Mucosa of descending colon (tissue), 3 donors: ENCODE results near the gene BRI3. TPM values are rescaled to one million over a fixed set of nuclear protein-coding genes. Genes with fewer than 3 reads are reported as not detected.
"Not testable (repeated sequence)": the region's sequence is repeated elsewhere in the genome, so short reads cannot be mapped to it uniquely, and the experiment has no call there.

Source experiments
- ATAC-seq: fragments of 200-7000 bp; cut with Tn5 transposase; one replicate; pipeline ENCODE4 v1.9.1; 2020; ENCODE audit warnings: mild to moderate bottlenecking, moderate library complexity
- DNase-seq, 3 donors: peaks; one replicate each; pipeline ENCODE4 v3.0.0-alpha.2; 2020
- H3K36me3 ChIP-seq: fragments of 200-600 bp; one replicate; pipeline ENCODE4 v1.8.0; 2021; ENCODE audit warnings: low read depth, mild to moderate bottlenecking
- H3K4me1 ChIP-seq: fragments of 200-600 bp; one replicate; pipeline ENCODE4 v1.8.0; 2021; ENCODE audit warnings: low read depth, mild to moderate bottlenecking
- H3K4me3 ChIP-seq: fragments of 200-600 bp; one replicate; pipeline ENCODE4 v1.8.0; 2021; ENCODE audit warnings: mild to moderate bottlenecking
- H3K9me3 ChIP-seq: fragments of 200-600 bp; one replicate; pipeline ENCODE4 v1.8.0; 2021; ENCODE audit warnings: mild to moderate bottlenecking
- intact Hi-C, 2 donors: fragments of 100-400 bp; cut with DNase I in 1 of 2; cut with micrococcal nuclease in 1 of 2; formaldehyde crosslinking; loops; one replicate each; pipeline versions ENCODE4 v1.11.0 to v1.11.1; 2022; cut with DNase I, micrococcal nuclease
- total RNA-seq, 3 donors: library from RNA; stranded (reverse); fragmentation: NEBNext Ultra II Directional in 2 of 3; extraction: Animal tissue kit (Norgen Biotek cat#: 25700) in 2 of 3; gene quantifications; one replicate each; pipeline versions ENCODE4 v1.2.1 to v1.2.4, GENCODE V29; 2021 to 2023
- TF ChIP-seq, protein P1 (sequence below): fragments of 200-600 bp; IDR thresholded peaks from one replicate; pipeline ENCODE4 v1.8.0; 2022; ENCODE audit warnings: antibody characterized with exemption, mild to moderate bottlenecking
- donor health status: DM: no; HTN: no; CAD: no; lungs with moderate emphysema.
- donor health status: DM: no; HTN: no; CAD: no.
- donor health status: DM: no; HTN: yes; CAD: no.

BRI3 gene
- total RNA-seq, 3 donors from 2014 or later: 186 to 205 (median 202) TPM

DNA sequence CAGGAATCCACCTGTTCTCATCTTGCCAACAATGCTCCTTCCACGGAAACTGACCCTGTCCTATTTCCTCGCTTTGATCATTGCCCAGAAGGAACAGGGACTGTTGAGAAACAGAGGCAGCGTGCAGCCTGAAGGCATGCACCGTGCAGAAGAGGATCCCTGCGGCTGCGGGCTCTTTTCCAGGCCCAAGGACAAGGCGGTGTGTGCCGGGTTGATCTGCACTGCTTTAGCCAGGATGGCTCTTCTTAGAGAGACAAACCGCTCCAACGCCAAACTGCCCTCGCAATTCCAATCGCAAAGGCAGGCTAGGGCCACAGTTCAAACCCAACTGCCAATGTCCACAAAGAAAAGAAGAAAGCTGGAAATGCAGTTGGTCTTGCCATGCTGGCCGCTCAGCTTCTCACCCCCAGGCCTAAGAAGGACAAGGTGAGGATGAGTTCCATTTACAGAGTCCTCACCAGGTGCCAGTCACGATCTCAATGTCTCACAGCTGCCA lies 26.5 kb downstream of the BRI3 start:
- H3K36me3 ChIP-seq: peaks cover 5% of the 10 kb centered on the region
- peak in 2 of 3 donors; percentile 10 to 32 for DNase-seq

DNA sequence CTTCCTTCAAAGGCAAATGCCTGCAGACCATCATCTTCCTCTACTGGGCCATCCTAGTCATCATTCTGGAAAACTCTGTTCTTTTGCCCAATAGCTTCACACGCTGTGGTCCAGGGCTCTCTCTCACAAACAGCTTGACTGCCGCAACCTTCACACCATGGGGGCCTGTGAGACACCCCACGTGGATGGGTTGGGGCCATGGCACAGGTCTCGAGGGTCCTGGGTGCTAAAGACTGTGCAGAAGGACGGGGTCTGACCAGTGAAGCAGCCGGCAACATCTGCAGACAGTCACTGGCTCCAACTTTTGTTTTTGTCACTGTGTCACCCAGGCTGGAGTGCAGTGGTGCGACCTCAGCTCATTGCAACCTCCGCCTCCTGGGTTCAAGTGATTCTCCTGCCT lies 28.1 kb downstream of the BRI3 start:
- intact Hi-C loops: no loop called here
- no peaks in the 10 kb centered on the region for H3K4me1 ChIP-seq
- no peak for ATAC-seq
- peak in 2 of 3 donors; percentile 12 to 22 for DNase-seq
- peaks cover 5% of the 10 kb centered on the region for H3K36me3 ChIP-seq
- TF ChIP-seq, protein P1, sequence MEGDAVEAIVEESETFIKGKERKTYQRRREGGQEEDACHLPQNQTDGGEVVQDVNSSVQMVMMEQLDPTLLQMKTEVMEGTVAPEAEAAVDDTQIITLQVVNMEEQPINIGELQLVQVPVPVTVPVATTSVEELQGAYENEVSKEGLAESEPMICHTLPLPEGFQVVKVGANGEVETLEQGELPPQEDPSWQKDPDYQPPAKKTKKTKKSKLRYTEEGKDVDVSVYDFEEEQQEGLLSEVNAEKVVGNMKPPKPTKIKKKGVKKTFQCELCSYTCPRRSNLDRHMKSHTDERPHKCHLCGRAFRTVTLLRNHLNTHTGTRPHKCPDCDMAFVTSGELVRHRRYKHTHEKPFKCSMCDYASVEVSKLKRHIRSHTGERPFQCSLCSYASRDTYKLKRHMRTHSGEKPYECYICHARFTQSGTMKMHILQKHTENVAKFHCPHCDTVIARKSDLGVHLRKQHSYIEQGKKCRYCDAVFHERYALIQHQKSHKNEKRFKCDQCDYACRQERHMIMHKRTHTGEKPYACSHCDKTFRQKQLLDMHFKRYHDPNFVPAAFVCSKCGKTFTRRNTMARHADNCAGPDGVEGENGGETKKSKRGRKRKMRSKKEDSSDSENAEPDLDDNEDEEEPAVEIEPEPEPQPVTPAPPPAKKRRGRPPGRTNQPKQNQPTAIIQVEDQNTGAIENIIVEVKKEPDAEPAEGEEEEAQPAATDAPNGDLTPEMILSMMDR: no peak
- no peak overlapping the region for H3K4me3 ChIP-seq
- H3K9me3 ChIP-seq: no peaks in the 10 kb centered on the region

More for the DNA sequence above, 26.5 kb downstream of the BRI3 start:
- no peak for ATAC-seq
- Histone ChIP-seq H3K4me1 (no peaks in the 10 kb centered on the region), H3K4me3 (no peak overlapping the region), H3K9me3 (no peaks in the 10 kb centered on the region)
- TF ChIP-seq, protein P1: no peak
- intact Hi-C loops: no loop called here

DNA sequence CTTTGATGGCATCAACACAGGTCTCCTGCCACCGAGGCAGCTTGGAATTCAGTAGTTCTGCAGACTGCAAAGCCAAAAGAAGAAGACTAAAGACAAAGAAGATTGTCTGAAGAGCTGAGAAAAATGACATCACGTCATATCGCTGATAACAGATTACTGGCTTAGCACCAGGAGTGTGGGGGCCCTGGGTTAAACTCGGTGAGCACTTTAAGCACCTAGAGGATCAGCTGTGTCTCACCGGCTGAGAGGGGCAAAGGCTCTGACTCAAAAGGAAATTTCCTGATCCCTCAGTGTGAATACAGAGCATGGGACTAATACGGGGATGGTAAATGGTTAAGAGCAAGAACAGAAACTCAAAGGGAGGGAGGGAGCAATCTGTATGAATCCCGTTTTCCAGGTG lies 30.7 kb downstream of the BRI3 start:
- DNase-seq: no peak
- Histone ChIP-seq H3K36me3 (peaks cover 5% of the 10 kb centered on the region), H3K9me3 (no peaks in the 10 kb centered on the region), H3K4me1 (no peaks in the 10 kb centered on the region), H3K4me3 (no peak overlapping the region)
- TF ChIP-seq, protein P1: no peak
- intact Hi-C loops: no loop called here
- ATAC-seq: no peak

DNA sequence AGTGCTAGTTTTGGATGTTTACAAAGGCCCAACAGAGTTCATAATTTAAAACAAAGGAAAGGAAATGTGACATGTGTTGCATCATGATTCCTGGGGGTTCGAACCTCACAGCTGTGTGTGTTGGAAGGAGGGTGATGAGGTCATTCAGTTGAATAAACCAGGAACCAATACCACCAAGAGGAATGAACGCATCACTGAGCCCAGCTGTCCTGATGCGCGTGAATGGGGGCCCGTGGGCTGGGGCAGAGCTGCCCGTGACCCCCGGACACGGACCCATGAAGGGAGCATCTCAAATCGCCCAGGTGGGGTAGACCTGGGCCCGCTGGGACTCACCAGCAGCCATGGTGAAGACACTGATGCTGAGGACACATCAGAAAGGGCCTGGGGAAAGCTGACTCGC lies 33.0 kb downstream of the BRI3 start:
- H3K9me3 ChIP-seq: no peaks in the 10 kb centered on the region
- no peaks in the 10 kb centered on the region for H3K4me1 ChIP-seq
- intact Hi-C loops: no loop called here
- H3K36me3 ChIP-seq: no peaks in the 10 kb centered on the region
- no peak overlapping the region for H3K4me3 ChIP-seq
- no peak for ATAC-seq
- no peak for DNase-seq
- TF ChIP-seq, protein P1: no peak

DNA sequence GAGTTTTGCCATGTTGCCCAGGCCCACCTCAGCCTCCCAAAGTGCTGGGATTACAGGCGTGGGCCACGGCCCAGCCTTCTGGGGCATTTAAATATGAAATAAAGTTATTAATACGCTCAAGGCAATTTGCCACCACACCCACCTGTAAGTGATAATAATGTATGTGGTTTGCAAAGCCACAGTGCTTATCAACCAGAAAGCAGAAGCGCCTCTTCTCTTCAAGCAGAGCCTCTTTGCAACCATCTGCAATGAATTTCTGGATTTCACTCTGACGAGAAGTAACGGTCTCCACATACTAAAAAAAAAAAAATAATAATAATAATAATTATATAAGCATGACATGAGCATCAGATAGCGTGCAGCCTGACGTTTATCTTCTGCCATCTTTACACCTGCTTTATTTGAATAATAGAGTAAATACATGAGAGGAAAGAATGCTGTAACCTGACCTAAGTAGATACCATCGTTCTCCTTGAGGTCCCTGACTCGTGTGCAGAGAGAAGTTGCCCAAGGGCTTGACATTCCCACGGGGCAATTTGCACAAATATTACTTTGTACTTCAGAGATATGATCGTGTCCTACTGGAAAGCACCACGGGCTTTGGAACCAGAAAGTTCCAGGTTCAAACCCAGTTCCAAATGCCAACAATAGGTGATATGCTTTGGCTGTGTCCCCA lies 34.0 kb downstream of the BRI3 start:
- DNase-seq (no peak), ATAC-seq (no peak)
- Histone ChIP-seq H3K9me3 (no peaks in the 10 kb centered on the region), H3K36me3 (no peaks in the 10 kb centered on the region), H3K4me3 (no peak overlapping the region), H3K4me1 (no peaks in the 10 kb centered on the region)
- intact Hi-C loops: no loop called here
- TF ChIP-seq, protein P1: no peak

DNA sequence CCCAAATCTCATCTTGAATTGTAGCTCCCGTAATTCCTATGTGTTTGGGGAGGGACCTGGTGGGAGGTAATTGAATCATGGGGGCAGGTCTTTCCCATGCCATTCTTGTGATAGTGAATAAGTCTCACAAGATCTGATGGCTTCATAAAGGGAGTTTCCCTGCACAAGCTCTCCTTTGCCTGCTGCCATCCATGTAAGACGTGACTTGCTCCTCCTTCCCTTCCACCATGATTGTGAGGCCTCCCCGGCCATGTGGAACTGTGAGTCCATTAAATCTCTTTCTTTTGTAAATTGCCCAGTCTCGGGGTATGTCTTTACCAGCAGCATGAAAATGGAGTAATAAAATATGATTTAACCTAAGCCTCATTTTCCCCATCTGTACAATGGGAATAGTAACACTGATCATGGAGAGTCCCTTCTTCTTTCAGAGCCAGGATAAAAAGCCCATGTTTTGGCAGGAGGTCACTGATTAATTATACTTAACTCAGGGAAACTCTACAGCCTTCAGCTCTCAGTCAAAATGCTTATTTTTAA lies 34.6 kb downstream of the BRI3 start:
- ATAC-seq, DNase-seq, H3K4me3 ChIP-seq, H3K9me3 ChIP-seq, H3K4me1 ChIP-seq, intact Hi-C loops, H3K36me3 ChIP-seq: not testable (repeated sequence)
